H1 (cell line): ENCODE results near the gene MYO5B. TPM values are rescaled to one million over a fixed set of nuclear protein-coding genes. Genes with fewer than 3 reads are reported as not detected.

Experiments
- CTCF ChIA-PET: fragments of 300-600 bp; sonication (Branson Sonifier 250); formaldehyde crosslinking; loops from one replicate; lab custom pipeline; 2021; ENCODE audit not compliant: partially characterized antibody; lab: Charles Lee
- POLR2A ChIA-PET: fragments of 300-600 bp; sonication (Branson Sonifier 250); formaldehyde crosslinking; loops from one replicate; lab custom pipeline; 2021; ENCODE audit warnings: inconsistent platforms; ENCODE audit not compliant: partially characterized antibody; lab: Charles Lee
- DNase-seq, 2 experiments: peaks; one replicate each; pipeline versions ENCODE4 v3.0.0 to v3.0.0-alpha.2; 2010 to 2022; ENCODE audit warnings: low spot score in 2 of 2, low read depth in 1 of 2, mixed read lengths in 1 of 2
- FAIRE-seq: peaks from 2 replicates; lab custom pipeline; 2011; peaks lifted over from hg19 to GRCh38; lab: Jason Lieb, UNC
- H2AFZ ChIP-seq: 2 replicates; pipeline ENCODE4 v1.8.1; 2012; ENCODE audit warnings: low read length, inconsistent platforms
- H2AK5ac ChIP-seq: 2 replicates; pipeline ENCODE4 v1.6.1; 2013; ENCODE audit warnings: low read depth, low read length
- H2BK120ac ChIP-seq: replicated peaks from 2 replicates; pipeline ENCODE3; 2013; ENCODE audit warnings: low read depth, low read length, inconsistent platforms
- H2BK12ac ChIP-seq: 2 replicates; pipeline ENCODE4 v1.6.1; 2013; ENCODE audit warnings: low read depth, low read length
- H2BK15ac ChIP-seq: 2 replicates; pipeline ENCODE4 v1.6.1; 2013; ENCODE audit warnings: low read length
- H2BK20ac ChIP-seq: 2 replicates; pipeline ENCODE4 v1.6.1; 2013; ENCODE audit warnings: low read length
- H2BK5ac ChIP-seq: 2 replicates; pipeline ENCODE4 v1.6.1; 2013; ENCODE audit warnings: low read depth, low read length
- H3K14ac ChIP-seq: 2 replicates; pipeline ENCODE4 v1.6.1; 2013; ENCODE audit warnings: inconsistent platforms; ENCODE audit not compliant: insufficient read length
- H3K18ac ChIP-seq: 2 replicates; pipeline ENCODE4 v1.6.1; 2013; ENCODE audit warnings: low read length; ENCODE audit errors: extremely low read depth
- H3K23ac ChIP-seq: 2 replicates; pipeline ENCODE4 v1.6.1; 2013; ENCODE audit warnings: inconsistent platforms; ENCODE audit not compliant: insufficient read length
- H3K23me2 ChIP-seq: 2 replicates; pipeline ENCODE4 v1.6.1; 2013; ENCODE audit warnings: low read depth, low read length
- H3K27ac ChIP-seq: 2 replicates; pipeline ENCODE4 v1.6.1; 2011; ENCODE audit warnings: low read depth, low read length, inconsistent platforms
- H3K27me3 ChIP-seq, 4 experiments: replicated peaks in 1 of 4; 1 replicate in 1 of 4; 2 replicates in 3 of 4; pipeline versions ENCODE4 v1.6.1 to v1.8.1; 2011 to 2013; ENCODE audit warnings: low read length in 3 of 4, mild to moderate bottlenecking in 3 of 4, inconsistent platforms in 2 of 4, mixed read lengths in 2 of 4, moderate library complexity in 1 of 4; ENCODE audit not compliant: control insufficient read depth in 3 of 4, insufficient read depth in 3 of 4; ENCODE audit errors: extremely low read depth in 1 of 4
- H3K36me3 ChIP-seq, 4 experiments: 2 replicates each; pipeline versions ENCODE4 v1.6.1 to v1.8.1; 2011 to 2013; ENCODE audit warnings: mild to moderate bottlenecking in 4 of 4, low read length in 3 of 4, moderate library complexity in 2 of 4, control low read depth in 1 of 4, inconsistent platforms in 1 of 4; ENCODE audit not compliant: insufficient read depth in 4 of 4, control insufficient read depth in 2 of 4
- H3K4ac ChIP-seq: replicated peaks from 2 replicates; pipeline ENCODE3; 2013; ENCODE audit warnings: low read length, low read depth, mixed read lengths, inconsistent platforms; ENCODE audit not compliant: insufficient read length
- H3K4me1 ChIP-seq, 4 experiments: replicated peaks in 1 of 4; 1 replicate in 1 of 4; 2 replicates in 3 of 4; pipeline versions ENCODE4 v1.6.1 to v1.8.1; 2011 to 2013; ENCODE audit warnings: low read length in 3 of 4, inconsistent platforms in 2 of 4, mixed read lengths in 1 of 4; ENCODE audit not compliant: insufficient read depth in 4 of 4, control insufficient read depth in 3 of 4
- H3K4me2 ChIP-seq, 2 experiments: 2 replicates each; pipeline versions ENCODE4 v1.6.1 to v1.8.1; 2011 to 2013; ENCODE audit warnings: low read depth in 2 of 2, low read length in 2 of 2, control low read depth in 1 of 2, inconsistent platforms in 1 of 2, mild to moderate bottlenecking in 1 of 2; ENCODE audit not compliant: insufficient read depth in 1 of 2
- H3K4me3 ChIP-seq, 4 experiments: fragments of 200-600, 300-600 bp in 1 of 4; sonication (generic), shearing (Covaris generic), sonication (Bioruptor Twin) in 1 of 4; 2 replicates each; pipeline versions ENCODE4 v1.5.1 to v1.8.1; 2011 to 2016; ENCODE audit warnings: low read length in 4 of 4, low read depth in 3 of 4, control low read depth in 2 of 4, inconsistent platforms in 2 of 4, mild to moderate bottlenecking in 2 of 4, mixed read lengths in 1 of 4, moderate library complexity in 1 of 4; ENCODE audit not compliant: insufficient read depth in 2 of 4; ENCODE audit errors: extremely low read depth in 1 of 4
- H3K56ac ChIP-seq: replicated peaks from 2 replicates; pipeline ENCODE3; 2013; ENCODE audit warnings: low read depth, mild to moderate bottlenecking, mixed read lengths, low read length, inconsistent platforms; ENCODE audit not compliant: insufficient read length
- H3K79me1 ChIP-seq: 2 replicates; pipeline ENCODE4 v1.6.1; 2013; ENCODE audit warnings: low read depth, low read length, control low read depth
- H3K79me2 ChIP-seq, 2 experiments: 2 replicates each; pipeline versions ENCODE4 v1.6.1 to v1.8.1; 2012 to 2013; ENCODE audit warnings: low read length in 2 of 2, mild to moderate bottlenecking in 2 of 2, inconsistent platforms in 1 of 2; ENCODE audit not compliant: insufficient read depth in 2 of 2, control insufficient read depth in 1 of 2
- H3K9ac ChIP-seq, 4 experiments: replicated peaks in 1 of 4; 1 replicate in 1 of 4; 2 replicates in 3 of 4; pipeline versions ENCODE4 v1.6.1 to v1.8.1; 2011 to 2013; ENCODE audit warnings: low read depth in 3 of 4, low read length in 3 of 4, control low read depth in 2 of 4, mild to moderate bottlenecking in 2 of 4, moderate library complexity in 2 of 4, inconsistent platforms in 1 of 4; ENCODE audit errors: extremely low read depth in 1 of 4
- H3K9me3 ChIP-seq, 2 experiments: 2 replicates each; pipeline versions ENCODE4 v1.6.1 to v1.8.1; 2012 to 2013; ENCODE audit warnings: mild to moderate bottlenecking in 2 of 2, moderate library complexity in 2 of 2, control low read depth in 1 of 2, inconsistent platforms in 1 of 2, low read depth in 1 of 2, low read length in 1 of 2, mixed read lengths in 1 of 2; ENCODE audit not compliant: insufficient read depth in 2 of 2
- H4K20me1 ChIP-seq, 2 experiments: replicated peaks in 1 of 2; 2 replicates each; pipeline versions ENCODE3 to v1.8.1; 2011 to 2013; ENCODE audit warnings: inconsistent platforms in 2 of 2, low read length in 2 of 2, mild to moderate bottlenecking in 1 of 2; ENCODE audit not compliant: insufficient read depth in 2 of 2, control insufficient read depth in 1 of 2
- H4K5ac ChIP-seq: 2 replicates; pipeline ENCODE4 v1.6.1; 2013; ENCODE audit warnings: low read length, low read depth, mixed read lengths, inconsistent platforms; ENCODE audit not compliant: insufficient read length
- H4K8ac ChIP-seq: 2 replicates; pipeline ENCODE4 v1.8.0; 2013; ENCODE audit warnings: mild to moderate bottlenecking, moderate library complexity, low read length, inconsistent platforms; ENCODE audit not compliant: insufficient read depth; ENCODE audit errors: extremely low read depth
- H4K91ac ChIP-seq: replicated peaks from 2 replicates; pipeline ENCODE3; 2013; ENCODE audit warnings: low read length, mixed read lengths, inconsistent platforms; ENCODE audit not compliant: insufficient read length
- ATF3 ChIP-seq: IDR thresholded peaks from 2 replicates; pipeline ENCODE4 v1.6.1; 2011; ENCODE audit warnings: low read depth, mild to moderate bottlenecking, low read length; ENCODE audit not compliant: insufficient read depth
- CREB1 ChIP-seq: IDR thresholded peaks from 2 replicates; pipeline ENCODE4 v1.6.1; 2012; ENCODE audit warnings: inconsistent platforms
- EGR1 ChIP-seq: IDR thresholded peaks from 2 replicates; pipeline ENCODE4 v1.6.1; 2011; ENCODE audit warnings: low read depth, low read length, borderline replicate concordance
- HDAC2 ChIP-seq, 2 experiments: fragments of 300-600 bp in 1 of 2; sonication (generic) in 1 of 2; IDR thresholded peaks; 2 replicates each; pipeline ENCODE4 v1.6.1; 2011 to 2012; ENCODE audit warnings: low read depth in 2 of 2, low read length in 2 of 2, mild to moderate bottlenecking in 2 of 2, moderate library complexity in 2 of 2, borderline replicate concordance in 1 of 2, inconsistent platforms in 1 of 2
- KDM1A ChIP-seq: fragments of 200-600, 300-600 bp; sonication (generic); IDR thresholded peaks from 2 replicates; pipeline ENCODE4 v1.7.1; 2016; ENCODE audit warnings: mild to moderate bottlenecking, low read length, borderline replicate concordance
- POLR2A ChIP-seq, 2 experiments: IDR thresholded peaks; 1 replicate in 1 of 2; 2 replicates in 1 of 2; pipeline ENCODE4 v1.6.1; 2011; ENCODE audit warnings: low read depth in 2 of 2, low read length in 2 of 2, mild to moderate bottlenecking in 2 of 2; ENCODE audit errors: control extremely low read depth in 1 of 2
- POLR2AphosphoS5 ChIP-seq: IDR thresholded peaks from 2 replicates; pipeline ENCODE4 v1.6.1; 2011; ENCODE audit warnings: low read depth, low read length
- RXRA ChIP-seq: IDR thresholded peaks from 2 replicates; pipeline ENCODE4 v1.6.1; 2011; ENCODE audit warnings: low read depth, mild to moderate bottlenecking, low read length, moderate library complexity; ENCODE audit not compliant: insufficient read depth
- SIN3A ChIP-seq, 2 experiments: IDR thresholded peaks in 1 of 2; conservative IDR thresholded peaks in 1 of 2; 2 replicates each; pipeline ENCODE4 v1.6.1; 2011 to 2012; ENCODE audit warnings: low read length in 2 of 2, improper control_type of control experiment in 1 of 2, low read depth in 1 of 2, mild to moderate bottlenecking in 1 of 2
- USF2 ChIP-seq: IDR thresholded peaks from 2 replicates; pipeline ENCODE4 v1.6.1; 2011; ENCODE audit warnings: low read length, improper control_type of control experiment
- YY1 ChIP-seq: IDR thresholded peaks from 2 replicates; pipeline ENCODE4 v1.6.1; 2011; ENCODE audit warnings: low read depth, mild to moderate bottlenecking, low read length
- WGBS, 2 experiments: shearing (Covaris generic) in 1 of 2; methylation state at CpG; one replicate each; pipeline versions ENCODE4 v1.1.6 to v1.1.7; 2013 to 2015; ENCODE audit warnings: low lambda C conversion rate in 2 of 2, mixed read lengths in 2 of 2, inconsistent platforms in 1 of 2, low coverage in 1 of 2, missing lambda C conversion rate in 1 of 2; ENCODE audit not compliant: insufficient replicate concordance in 2 of 2, insufficient coverage in 1 of 2, insufficient read length in 1 of 2; ENCODE audit errors: extremely low coverage in 1 of 2, missing lambda C conversion rate in 1 of 2; 5-methylcytosine and 5-hydroxymethylcytosine counted together
- polyA plus RNA-seq, 7 experiments: library from polyadenylated mRNA; depleted of rRNA in 3 of 7; stranded (reverse) in 5 of 7; unstranded in 2 of 7; fragments of >200 nt in 5 of 7; fragments of 200-250 nt in 2 of 7; gene quantifications; 1 replicate in 5 of 7; 2 replicates in 1 of 7; 4 replicates in 1 of 7; pipeline versions ENCODE4 v1.2.1 to v1.2.3, GENCODE V29; 2011 to 2013; ENCODE audit warnings: missing spikeins in 2 of 7, mixed read lengths in 2 of 7
- total RNA-seq: library from RNA; stranded (reverse); fragmentation: NEBNext Ultra II Directional; extraction: Animal tissue kit (Norgen Biotek cat#: 25700); gene quantifications from 2 replicates; pipeline ENCODE4 v1.2.1, GENCODE V29; 2021

The MYO5B gene
- total and polyA plus RNA-seq, 2 of the 8 experiments (the other 6 are each of a cell fraction or from before 2014, with no cell fraction given) = 6.4 to 7.7 TPM

- no peak for FAIRE-seq
These were observed 289.2 kb downstream of the MYO5B start for GRCh38 chr18:49905771-49906170.

More at GRCh38 chr18:49905771-49906170, 289.2 kb downstream of the MYO5B start:
- Histone ChIP-seq H3K9ac (no peak overlapping the region), H3K18ac (no peak overlapping the region), H3K14ac (no peak overlapping the region), H3K79me1 (no peaks in the 10 kb centered on the region), H4K5ac (no peak overlapping the region), H4K91ac (no peak overlapping the region), H3K4me1 (no peaks in the 10 kb centered on the region; a peak in 1 of 7 replicates), H3K9me3 (no peaks in the 10 kb centered on the region), H2AFZ (no peak overlapping the region), H3K36me3 (no peaks in the 10 kb centered on the region), H2BK12ac (no peak overlapping the region), H4K20me1 (no peaks in the 10 kb centered on the region), H3K27me3 (peaks cover 0 to 2% (median 0%) of the 10 kb centered on the region in 4 experiments; a peak in 1 of 7 replicates), H2BK20ac (no peak overlapping the region), H3K56ac (no peak overlapping the region), H2AK5ac (no peak overlapping the region), H3K79me2 (no peaks in the 10 kb centered on the region), H4K8ac (no peak overlapping the region), H2BK15ac (no peak overlapping the region), H3K4me2 (no peak overlapping the region), H3K4ac (no peak overlapping the region), H3K23ac (no peak overlapping the region), H2BK5ac (no peak overlapping the region), H3K4me3 (no peak overlapping the region), H2BK120ac (no peak overlapping the region), H3K23me2 (no peaks in the 10 kb centered on the region), H3K27ac (no peak overlapping the region)
- ChIA-PET CTCF (no interaction called here), POLR2A (no interaction called here)
- TF ChIP-seq YY1 (no peak), EGR1 (no peak), HDAC2 (IDR thresholded peaks at IDR 0.05; ENCODE audit: borderline replicate concordance in 1 of 2, low read depth in 2 of 2, low read length in 2 of 2) (no peak), RXRA (no peak), SIN3A (conservative IDR thresholded peaks at IDR 0.05 in 1 of 2, IDR thresholded peaks at IDR 0.05 in 1 of 2; ENCODE audit: low read depth in 1 of 2, low read length in 2 of 2) (no peak), USF2 (no peak), POLR2A (IDR thresholded peaks at IDR 0.05; ENCODE audit: control extremely low read depth in 1 of 2, low read depth in 2 of 2, low read length in 2 of 2) (no peak), ATF3 (no peak), CREB1 (no peak), POLR2AphosphoS5 (no peak), KDM1A (no peak)
- DNase-seq = no peak
- 85% methylated on average over 5 of the region's 5 CpGs; no CpG with 5 or more reads in 1 of the 2 experiments for WGBS, 2 experiments
